ENCODE results near the gene FARP1.

The FARP1 gene

DNA sequence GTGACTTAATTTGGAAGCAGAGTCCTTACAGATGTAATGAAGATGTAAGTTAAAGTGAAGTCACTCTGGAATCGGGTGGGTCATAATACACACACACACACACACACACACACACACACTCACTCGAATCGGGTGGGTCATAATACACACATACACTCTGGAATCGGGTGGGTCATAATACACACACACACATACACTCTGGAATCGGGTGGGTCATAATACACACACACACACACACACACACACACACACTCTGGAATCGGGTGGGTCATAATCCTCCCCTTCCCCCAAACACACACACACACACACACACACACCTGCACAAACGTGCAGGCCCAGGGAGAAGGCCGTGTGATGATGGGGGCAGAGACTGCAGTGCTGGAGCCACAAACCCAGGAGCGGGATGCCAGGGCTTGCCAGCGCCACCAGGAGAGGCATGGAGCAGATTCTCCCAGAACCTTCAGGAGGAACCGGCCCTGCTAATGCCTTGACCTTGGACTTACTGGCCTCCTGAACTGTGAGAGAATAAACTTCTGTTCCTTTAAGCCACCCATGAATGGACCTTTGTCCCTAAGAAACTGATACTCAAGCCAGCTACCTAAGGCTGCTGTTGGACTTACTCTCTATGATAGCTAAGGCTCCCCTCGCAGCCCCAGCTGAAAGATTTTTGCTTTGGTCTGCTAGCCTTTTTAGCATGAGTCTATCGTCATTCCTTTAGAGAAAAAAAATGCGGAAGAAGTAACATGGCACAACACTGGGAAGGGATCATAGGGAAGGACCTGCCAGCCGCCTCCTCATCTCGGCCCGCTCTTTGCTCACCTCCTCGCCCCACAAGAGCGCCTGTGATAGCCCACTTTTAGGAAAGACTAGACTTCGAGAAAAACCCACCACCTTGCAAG, 170.4 kb downstream of the FARP1 start:
- DNase-seq, result no peak

- no peak for DNase-seq
Observed at GRCh38 chr13:98313922-98314292, 171.0 kb downstream of the FARP1 start.

- DNase-seq, result no peak
Observed at GRCh38 chr13:98315466-98315865, 172.6 kb downstream of the FARP1 start.

DNA sequence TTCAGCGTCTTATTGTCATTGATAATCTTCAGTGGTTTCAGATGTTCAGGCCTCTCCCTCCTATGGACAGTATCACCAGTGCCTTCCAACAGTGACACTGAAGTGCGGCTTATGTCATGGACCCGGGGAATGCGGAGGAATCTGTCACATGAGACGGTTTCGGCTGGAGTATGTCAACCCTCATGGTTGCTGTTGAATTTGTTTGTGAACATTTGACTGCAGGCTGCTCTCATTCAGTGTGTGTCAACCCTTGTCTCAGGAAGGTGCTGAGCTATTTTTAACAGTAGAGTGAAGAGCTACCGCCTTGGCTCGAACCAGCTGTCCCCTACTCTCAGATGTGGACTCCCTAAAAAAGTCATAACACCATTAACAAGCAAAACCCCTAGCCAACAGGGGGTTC, 173.0 kb downstream of the FARP1 start:
- no peak for DNase-seq

DNA sequence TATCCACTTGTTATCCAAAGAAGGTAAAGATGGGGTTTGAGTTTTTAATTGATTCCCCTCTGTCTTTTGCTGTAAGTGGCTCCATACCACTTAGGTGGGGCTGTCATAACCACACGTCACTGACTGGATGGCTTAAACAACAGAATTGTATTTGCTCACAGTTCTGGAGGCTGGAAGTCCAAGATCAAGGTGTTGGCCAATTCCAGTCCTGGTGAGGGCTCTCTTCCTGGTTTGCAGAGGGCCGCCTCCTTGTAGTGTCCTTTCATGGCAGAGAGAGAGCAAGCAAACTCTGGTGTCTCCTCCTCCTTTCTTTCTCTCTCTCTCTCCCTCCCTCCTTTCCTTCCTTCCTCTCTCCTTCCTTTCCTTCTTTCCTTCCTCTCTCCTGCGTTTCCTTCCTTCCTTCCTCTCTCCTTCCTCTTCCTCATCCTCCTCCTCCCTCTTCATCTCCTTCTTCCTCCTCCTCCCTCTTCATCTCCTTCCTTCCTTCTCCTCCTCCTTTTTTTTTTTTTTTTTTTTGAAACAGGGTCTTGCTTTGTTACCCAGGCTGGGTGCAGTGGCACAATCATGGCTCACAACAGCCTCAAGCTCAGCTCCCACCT, 174.8 kb downstream of the FARP1 start:
- no peak for DNase-seq

- DNase-seq, result no peak
Observed at GRCh38 chr13:98318263-98318878, 175.5 kb downstream of the FARP1 start.

GRCh38 chr13:98320561-98321105, 177.7 kb downstream of the FARP1 start:
- DNase-seq, result no peak

DNA sequence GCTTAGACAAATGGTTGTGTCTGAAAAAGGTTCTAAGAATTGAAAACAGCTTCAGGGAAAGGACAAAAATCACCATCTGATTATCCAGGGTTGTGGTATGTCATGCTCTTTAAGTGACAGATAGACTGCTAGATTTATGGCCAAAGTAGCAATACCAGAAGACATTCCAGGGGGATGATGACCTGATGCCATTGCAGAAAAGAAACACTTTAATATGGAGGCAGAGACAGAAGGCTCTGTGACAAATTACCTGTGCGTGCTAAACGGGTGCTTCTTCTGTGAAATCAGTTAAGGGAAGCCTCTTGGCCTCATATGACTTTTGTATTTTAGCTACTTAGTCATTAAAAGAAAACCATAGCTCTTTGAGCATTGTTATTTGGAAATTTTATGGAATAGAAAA, 178.5 kb downstream of the FARP1 start:
- DNase-seq, result no peak

DNA sequence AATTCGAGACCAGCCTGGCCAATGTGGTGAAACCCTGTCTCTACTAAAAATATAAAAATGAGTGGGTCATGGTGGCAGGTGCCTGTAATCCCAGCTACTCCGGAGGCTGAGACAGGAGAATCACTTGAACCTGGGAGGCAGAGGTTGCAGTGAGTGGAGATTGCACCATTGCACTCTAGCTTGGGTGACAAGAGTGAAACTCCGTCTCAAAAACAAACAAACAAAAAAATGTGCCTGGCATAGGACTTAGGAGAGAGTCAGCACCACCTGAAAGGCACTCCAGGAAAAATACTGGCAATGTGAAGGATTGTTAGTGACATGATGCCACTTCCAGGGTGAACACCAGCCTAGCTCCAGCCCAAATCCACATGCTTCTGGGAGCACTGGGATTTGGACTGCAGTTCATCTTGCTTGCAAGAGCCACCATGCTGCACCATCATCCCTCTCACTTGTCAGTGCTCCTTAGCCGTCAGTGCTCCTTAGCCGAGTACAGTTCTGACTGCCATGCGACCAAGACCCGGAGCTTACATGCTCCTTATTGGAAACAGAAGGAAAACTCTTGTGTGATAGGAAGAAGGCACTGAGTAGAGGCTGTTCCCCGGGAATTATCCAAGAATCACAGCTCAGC, 179.3 kb downstream of the FARP1 start:
- DNase-seq, result no peak

GRCh38 chr13:98324105-98324504, 181.2 kb downstream of the FARP1 start:
- DNase-seq, result no peak

DNA sequence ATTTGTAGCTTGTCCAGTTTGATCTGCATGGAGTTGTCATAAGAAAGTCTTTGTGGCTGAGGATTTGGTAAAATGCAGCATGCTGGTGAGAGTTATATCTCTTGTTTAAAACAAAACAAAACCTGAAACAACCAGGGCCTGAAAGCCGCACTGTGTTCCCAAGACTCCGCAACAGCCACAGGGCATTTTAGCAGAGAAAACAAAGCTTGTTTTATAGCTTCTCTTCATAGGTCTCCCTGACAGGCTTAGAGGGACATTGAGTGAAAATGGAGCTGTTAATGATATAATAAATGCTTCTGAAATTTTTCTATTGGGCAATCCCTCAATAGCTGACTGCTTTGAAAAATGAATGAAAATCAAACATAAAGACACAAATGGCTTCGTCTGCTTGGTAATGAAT, 182.8 kb downstream of the FARP1 start:
- no peak for DNase-seq

DNA sequence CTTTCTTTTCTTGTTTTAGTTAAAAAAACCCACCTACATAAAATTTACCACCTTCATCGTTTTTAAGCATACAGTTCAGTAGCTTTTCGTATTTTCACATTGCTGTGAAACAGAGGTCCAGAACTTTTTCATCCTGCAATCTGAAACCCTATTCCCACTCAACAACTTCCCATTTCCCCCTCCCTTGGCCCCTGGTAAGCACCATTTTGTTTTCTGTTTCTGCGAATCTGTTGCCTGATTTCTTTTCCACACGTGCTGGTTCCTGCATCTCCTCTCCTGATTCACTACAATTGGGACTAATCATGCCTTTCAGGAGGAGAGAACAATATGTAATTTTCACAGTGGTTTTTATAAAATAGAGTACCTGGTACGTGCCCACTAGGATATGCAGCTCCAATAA, 183.4 kb downstream of the FARP1 start:
- no peak for DNase-seq

GRCh38 chr13:98327371-98328270, 184.7 kb downstream of the FARP1 start:
- no peak for DNase-seq

DNA sequence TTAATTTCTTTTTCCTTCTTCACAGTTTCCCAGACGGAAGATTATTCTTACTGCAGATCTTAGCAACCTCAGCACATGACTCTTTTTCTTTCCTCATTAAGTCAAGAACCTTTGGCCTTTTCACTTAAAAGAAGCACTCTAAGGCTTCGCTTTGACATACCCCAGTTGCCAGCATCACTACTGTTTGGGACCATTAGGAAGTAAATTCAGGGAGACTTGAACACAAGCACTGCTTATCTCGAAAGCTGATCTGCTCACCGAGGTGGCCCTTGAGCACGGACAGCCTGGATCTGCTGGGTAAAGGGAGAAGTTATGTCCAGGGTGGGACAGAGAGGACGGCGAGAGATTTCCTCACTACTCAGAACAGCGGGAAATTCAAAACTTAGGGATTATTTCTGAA, 185.6 kb downstream of the FARP1 start:
- no peak for DNase-seq

GRCh38 chr13:98332222-98332621, 189.3 kb downstream of the FARP1 start:
- DNase-seq, result no peak

DNA sequence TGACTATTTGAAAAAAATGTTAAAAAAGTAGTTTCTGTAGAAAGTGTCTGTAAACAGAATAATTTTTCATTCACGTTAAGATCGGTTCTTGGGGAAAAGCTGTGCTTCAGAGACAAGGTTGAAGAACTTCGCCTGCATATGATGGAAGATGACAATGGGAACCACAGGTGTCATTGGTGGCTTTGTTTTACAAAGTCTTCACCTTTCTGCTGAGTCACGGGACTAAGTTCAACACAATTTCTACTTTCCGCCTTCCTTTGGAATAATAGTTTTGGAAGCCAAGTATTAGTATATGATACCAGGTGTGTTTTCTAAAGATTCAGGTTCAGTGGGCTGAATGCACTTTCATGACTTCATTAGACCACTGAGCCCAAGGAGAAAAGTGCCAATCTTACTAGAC, 189.8 kb downstream of the FARP1 start:
- DNase-seq, result no peak

DNA sequence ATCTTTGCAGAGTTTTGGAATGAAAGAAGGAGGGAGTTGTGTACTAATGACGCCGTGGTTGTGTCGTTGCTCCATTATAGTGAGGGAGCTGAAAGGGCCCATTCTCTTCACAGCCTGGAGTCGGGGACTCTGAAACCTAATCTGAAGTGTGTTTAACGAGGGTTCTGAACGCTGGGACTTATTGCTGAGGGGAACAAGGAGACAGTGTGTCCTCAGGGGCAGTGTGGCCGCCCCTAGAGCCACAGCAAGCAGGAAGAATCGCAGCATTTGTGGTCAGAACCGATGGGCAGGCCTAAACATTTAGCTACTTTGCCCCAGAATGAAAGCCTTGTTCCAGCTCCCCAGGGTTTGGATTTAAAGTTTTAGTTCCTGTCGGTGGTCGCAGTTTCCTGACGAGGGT, 190.6 kb downstream of the FARP1 start:
- no peak for DNase-seq

DNA sequence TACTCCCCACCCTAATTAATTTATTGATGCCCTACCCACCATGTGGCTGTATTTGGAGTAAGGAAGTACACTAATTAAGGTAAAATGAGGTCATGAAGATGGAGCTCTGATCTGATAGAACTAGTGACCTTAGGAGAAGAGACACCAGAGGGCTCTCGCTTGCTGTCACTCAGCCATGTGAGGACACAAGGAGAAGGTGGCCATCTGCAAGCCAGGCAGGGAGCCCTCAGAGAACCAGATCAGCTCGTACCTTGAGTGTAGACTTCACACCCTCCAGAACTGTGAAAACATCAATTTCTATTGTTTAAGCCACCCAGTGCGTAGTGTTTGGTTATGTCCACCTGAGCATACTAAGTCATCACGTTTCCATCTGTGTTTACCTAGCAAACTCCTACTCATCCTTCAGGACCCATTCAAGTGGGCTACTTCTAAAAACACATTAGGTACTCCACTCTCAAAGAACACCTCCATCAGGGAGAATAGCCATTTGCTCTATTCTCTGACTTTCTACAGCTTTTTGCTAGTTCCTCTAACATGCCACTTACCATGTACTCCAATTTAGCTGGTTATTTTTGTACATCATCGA, 191.8 kb downstream of the FARP1 start:
- no peak for DNase-seq

DNA sequence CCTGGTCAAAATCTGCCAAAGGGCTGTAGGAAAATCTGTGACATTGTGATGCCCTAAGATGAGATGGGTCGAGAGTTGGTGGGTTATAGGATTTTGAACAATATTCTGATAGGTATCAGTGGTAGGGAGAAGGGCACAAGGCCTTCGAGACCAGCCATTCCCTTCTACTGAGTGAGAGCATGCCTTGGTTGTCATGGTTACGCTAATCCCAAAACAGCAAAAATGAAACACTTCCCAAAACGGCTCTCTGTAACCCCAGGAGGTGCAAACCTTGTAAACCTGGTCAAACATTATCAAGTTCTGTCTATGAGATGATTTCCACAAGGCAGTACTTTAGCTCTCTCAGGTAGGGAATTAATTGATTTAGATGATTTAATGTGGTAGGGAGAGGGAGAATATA, 192.8 kb downstream of the FARP1 start:
- DNase-seq, result no peak

- no peak for DNase-seq
Observed at GRCh38 chr13:98338310-98338709, 195.4 kb downstream of the FARP1 start.

- no peak for DNase-seq
Observed at GRCh38 chr13:98339684-98340425, 197.0 kb downstream of the FARP1 start.
